Body of pancreas (tissue), 4 donors: ENCODE data around the gene EEF1AKMT3. TPM values are rescaled to one million over a fixed set of nuclear protein-coding genes. Genes with fewer than 3 reads are reported as not detected.
A peak's percentile ranks its signal among the peaks of the same experiment; 100 is the strongest.

Experiments used
- ATAC-seq: fragments of 150-250 bp; one replicate; pipeline ENCODE4 v1.9.1; 2016
- DNase-seq, 4 donors: peaks; one replicate each; pipeline ENCODE4 v3.0.0-alpha.2; 2019
- H3K27ac ChIP-seq, 4 donors: fragments of 200-600 bp; sonication (generic); 1 replicate in 3 of 4; 2 replicates in 1 of 4; pipeline versions ENCODE4 v1.5.1 to v1.6.1; 2016 to 2019; ENCODE audit warnings: mild to moderate bottlenecking in 1 of 4, mixed read lengths in 1 of 4, moderate library complexity in 1 of 4
- H3K27me3 ChIP-seq, 2 donors: fragments of 200-600 bp; sonication (generic); one replicate each; pipeline ENCODE4 v1.6.0; 2016; ENCODE audit warnings: mild to moderate bottlenecking in 1 of 2
- H3K36me3 ChIP-seq, 2 donors: fragments of 200-600 bp; sonication (generic); replicated peaks in 1 of 2; 2 replicates each; pipeline ENCODE4 v1.5.1; 2016; ENCODE audit warnings: low read depth in 2 of 2; ENCODE audit not compliant: insufficient read depth in 1 of 2
- H3K4me1 ChIP-seq: fragments of 200-600 bp; sonication (generic); one replicate; pipeline ENCODE4 v1.6.0; 2016
- H3K4me3 ChIP-seq, 2 donors: fragments of 200-600 bp; sonication (generic); 1 replicate in 1 of 2; 2 replicates in 1 of 2; pipeline ENCODE4 v1.5.1; 2016 to 2019
- H3K9me3 ChIP-seq, 3 donors: fragments of 200-600 bp; sonication (generic); 1 replicate in 2 of 3; 2 replicates in 1 of 3; pipeline ENCODE4 v1.5.1; 2016
- CTCF ChIP-seq, 7 experiments: fragments of 450-650 bp in 4 of 7; fragments of 200-600 bp in 3 of 7; sonication (generic) in 3 of 7; IDR thresholded peaks; one replicate each; pipeline ENCODE4 v1.5.1; 2016 to 2019; ENCODE audit warnings: antibody characterized with exemption in 7 of 7
- POLR2A ChIP-seq, 3 donors: fragments of 450-650 bp; IDR thresholded peaks; one replicate each; pipeline ENCODE4 v1.6.1; 2016; ENCODE audit warnings: antibody characterized with exemption in 3 of 3, mild to moderate bottlenecking in 2 of 3
- WGBS, 2 donors: methylation state at CpG; one replicate each; pipeline ENCODE4 v1.1.5; 2017; 5-methylcytosine and 5-hydroxymethylcytosine counted together
- intact Hi-C: fragments of 100-400 bp; cut with DNase I; formaldehyde crosslinking; loops from one replicate; pipeline ENCODE4 v1.15.1; 2023
- total RNA-seq, 2 donors: library from RNA; depleted of rRNA; stranded (reverse); fragments of >200 nt; gene quantifications; one replicate each; pipeline ENCODE4 v1.1.0, GENCODE V29; 2016

EEF1AKMT3 gene
- total RNA-seq, 2 donors from 2014 or later: 11.2 to 15.0 TPM

GRCh38 chr12:57744777-57745484, 27.5 kb upstream of the EEF1AKMT3 start, which contains the start of gene TSPAN31:
TSS of gene TSPAN31 (plus strand) at chr12:57745039. CDS start at chr12:57745155, 116 bp downstream.
- 1% methylated on average over 24 to 29 of the region's 29 CpGs for WGBS, 2 donors
- no peaks in the 10 kb centered on the region for H3K9me3 ChIP-seq
- H3K4me1 ChIP-seq: peaks cover 18% of the 10 kb centered on the region
- peak; percentile 44 to 72 (median 67) for TF ChIP-seq POLR2A (IDR thresholded peaks at IDR 0.05)
- peak in 3 of 7 experiments; percentile 24 to 35 (median 29) for TF ChIP-seq CTCF (IDR thresholded peaks at IDR 0.05)
- peak; percentile 97 for ATAC-seq
- intact Hi-C loops: no loop called here
- H3K27ac ChIP-seq: peak within 1 kb of the TSS; percentile 91 to 96 (median 94)
- DNase-seq: peak; percentile 98 to 99 (median 98)
- H3K27me3 ChIP-seq: peaks cover 0 to 4% of the 10 kb centered on the region in 2 donors
- H3K4me3 ChIP-seq: peak within 1 kb of the TSS; percentile 79 to 81
- H3K36me3 ChIP-seq: peaks cover 0 to 6% of the 10 kb centered on the region in 2 donors

DNA sequence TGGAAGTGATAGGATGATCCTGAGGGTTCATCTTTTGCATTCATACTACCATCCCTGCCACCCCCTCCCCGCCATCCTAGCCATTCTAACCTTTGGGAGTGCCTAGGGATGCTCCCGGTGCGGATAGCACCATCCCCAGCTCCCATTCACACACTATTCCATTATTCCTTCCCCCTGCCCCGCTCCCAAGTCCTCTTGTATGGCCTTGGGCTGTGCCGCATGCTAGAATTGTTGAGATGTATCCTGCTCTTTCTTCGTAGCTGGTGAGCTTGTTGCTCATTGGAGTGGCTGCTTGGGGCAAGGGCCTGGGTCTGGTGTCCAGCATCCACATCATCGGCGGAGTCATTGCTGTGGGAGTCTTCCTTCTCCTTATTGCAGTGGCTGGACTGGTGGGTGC, 26.9 kb upstream of the EEF1AKMT3 start:
- peak overlapping the region; percentile 79 to 81 for H3K4me3 ChIP-seq
- no peaks in the 10 kb centered on the region for H3K9me3 ChIP-seq
- H3K4me1 ChIP-seq: peaks cover 20% of the 10 kb centered on the region
- WGBS, 2 donors: 20 to 22% methylated on average over 7 to 8 of the region's 8 CpGs
- no peaks in the 10 kb centered on the region for H3K27me3 ChIP-seq
- H3K36me3 ChIP-seq: peaks cover 0 to 6% of the 10 kb centered on the region in 2 donors
- ATAC-seq: no peak
- TF ChIP-seq POLR2A (IDR thresholded peaks at IDR 0.05): no peak
- peak in 1 of 7 experiments; percentile 2 for TF ChIP-seq CTCF (IDR thresholded peaks at IDR 0.05)
- no peak for DNase-seq
- intact Hi-C loops: no loop called here
- peak overlapping the region; percentile 91 to 96 (median 94) for H3K27ac ChIP-seq

DNA sequence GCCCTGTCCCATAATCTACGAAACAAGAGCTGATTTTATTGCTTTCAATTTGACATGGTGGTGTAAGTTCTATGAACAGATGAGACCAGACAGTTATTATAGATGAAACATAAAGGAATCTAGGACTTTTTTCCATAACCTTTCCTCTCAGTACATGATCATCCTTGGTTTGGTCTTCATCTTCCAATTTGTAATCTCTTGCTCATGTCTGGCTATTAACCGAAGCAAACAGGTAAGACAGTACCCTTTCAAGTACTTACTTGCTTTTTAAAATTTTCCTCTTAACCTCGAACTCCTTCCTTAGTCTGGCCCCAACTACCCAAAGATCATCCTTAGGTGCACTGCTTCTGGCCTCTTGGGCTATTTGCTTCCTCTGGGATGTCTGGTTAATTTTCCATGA, 26.4 kb upstream of the EEF1AKMT3 start:
- intact Hi-C loops: no loop called here
- Histone ChIP-seq H3K27me3 (no peaks in the 10 kb centered on the region), H3K9me3 (no peaks in the 10 kb centered on the region), H3K4me1 (peaks cover 26% of the 10 kb centered on the region), H3K27ac (peak overlapping the region in 2 of 4 donors; percentile 95 to 96), H3K36me3 (peaks cover 0 to 6% of the 10 kb centered on the region in 2 donors), H3K4me3 (no peak overlapping the region)
- no peak for ATAC-seq
- TF ChIP-seq CTCF (IDR thresholded peaks at IDR 0.05) (no peak), POLR2A (IDR thresholded peaks at IDR 0.05) (no peak)
- no peak for DNase-seq
- 75% methylated on average over 3 of the region's 3 CpGs for WGBS, 2 donors

GRCh38 chr12:57749061-57749460, 23.4 kb upstream of the EEF1AKMT3 start:
- intact Hi-C loops: no loop called here
- WGBS, 2 donors: 91 to 96% methylated on average over 5 of the region's 5 CpGs
- DNase-seq (no peak), ATAC-seq (no peak)
- Histone ChIP-seq H3K4me1 (peaks cover 37% of the 10 kb centered on the region), H3K27me3 (no peaks in the 10 kb centered on the region), H3K9me3 (no peaks in the 10 kb centered on the region), H3K4me3 (no peak overlapping the region), H3K27ac (no peak overlapping the region), H3K36me3 (peaks cover 0 to 6% of the 10 kb centered on the region in 2 donors)
- TF ChIP-seq POLR2A (IDR thresholded peaks at IDR 0.05) (no peak), CTCF (IDR thresholded peaks at IDR 0.05) (no peak)
